Liver (tissue), 9 donors: Measurements from ENCODE around the gene CACNA1C. TPM values are rescaled to one million over a fixed set of nuclear protein-coding genes. Genes with fewer than 3 reads are reported as not detected.

Source experiments
- DNase-seq: peaks from one replicate; pipeline ENCODE4 v3.0.0-alpha.2; 2017; ENCODE audit warnings: low spot score
- H3K27ac ChIP-seq, 2 donors: one replicate each; pipeline ENCODE4 v1.7.0; 2013; ENCODE audit warnings: inconsistent platforms in 2 of 2, low read length in 2 of 2, control low read depth in 1 of 2, low read depth in 1 of 2, mild to moderate bottlenecking in 1 of 2
- H3K27me3 ChIP-seq, 4 donors: one replicate each; pipeline versions ENCODE4 v1.6.1 to v1.7.0; 2013; ENCODE audit warnings: low read length in 3 of 4, inconsistent platforms in 1 of 4, mild to moderate bottlenecking in 1 of 4, moderate library complexity in 1 of 4; ENCODE audit not compliant: control insufficient read depth in 4 of 4, insufficient read depth in 4 of 4
- H3K36me3 ChIP-seq, 4 donors: one replicate each; pipeline versions ENCODE4 v1.6.1 to v1.7.0; 2013; ENCODE audit warnings: low read length in 3 of 4, mild to moderate bottlenecking in 3 of 4, low read depth in 1 of 4, moderate library complexity in 1 of 4; ENCODE audit not compliant: control insufficient read depth in 4 of 4, insufficient read depth in 3 of 4
- H3K4me1 ChIP-seq, 4 donors: one replicate each; pipeline versions ENCODE4 v1.6.1 to v1.7.0; 2013; ENCODE audit warnings: low read length in 3 of 4, mild to moderate bottlenecking in 3 of 4, moderate library complexity in 1 of 4; ENCODE audit not compliant: control insufficient read depth in 4 of 4, insufficient read depth in 4 of 4
- H3K4me3 ChIP-seq, 3 donors: one replicate each; pipeline versions ENCODE4 v1.6.1 to v1.7.0; 2013; ENCODE audit warnings: low read length in 3 of 3, control low read depth in 1 of 3, low read depth in 1 of 3, mild to moderate bottlenecking in 1 of 3
- H3K9ac ChIP-seq, 2 donors: one replicate each; pipeline ENCODE4 v1.7.0; 2013; ENCODE audit warnings: low read length in 2 of 2, mild to moderate bottlenecking in 2 of 2, moderate library complexity in 2 of 2, control low read depth in 1 of 2, low read depth in 1 of 2
- H3K9me3 ChIP-seq, 4 donors: one replicate each; pipeline versions ENCODE4 v1.6.1 to v1.7.0; 2013; ENCODE audit warnings: low read length in 3 of 4; ENCODE audit not compliant: control insufficient read depth in 4 of 4
- EGR1 ChIP-seq, 2 donors: IDR thresholded peaks; 2 replicates each; pipeline ENCODE4 v1.6.1; 2016 to 2018; ENCODE audit warnings: antibody characterized with exemption in 2 of 2, low read depth in 2 of 2
- FOXA1 ChIP-seq: IDR thresholded peaks from 2 replicates; pipeline ENCODE4 v1.6.1; 2016; ENCODE audit warnings: antibody characterized with exemption
- FOXA2 ChIP-seq: IDR thresholded peaks from 2 replicates; pipeline ENCODE4 v1.6.1; 2016; ENCODE audit warnings: antibody characterized with exemption
- GABPA ChIP-seq, 2 donors: IDR thresholded peaks in 1 of 2; conservative IDR thresholded peaks in 1 of 2; 2 replicates each; pipeline ENCODE4 v1.6.1; 2016; ENCODE audit warnings: antibody characterized with exemption in 2 of 2, mild to moderate bottlenecking in 1 of 2, moderate library complexity in 1 of 2
- HNF4A ChIP-seq, 2 donors: conservative IDR thresholded peaks; 2 replicates each; pipeline ENCODE4 v1.6.1; 2016; ENCODE audit warnings: antibody characterized with exemption in 2 of 2, mild to moderate bottlenecking in 2 of 2
- HNF4G ChIP-seq: IDR thresholded peaks from 2 replicates; pipeline ENCODE4 v1.6.1; 2016; ENCODE audit warnings: antibody characterized with exemption
- JUND ChIP-seq, 2 donors: IDR thresholded peaks; 2 replicates each; pipeline ENCODE4 v1.6.1; 2016; ENCODE audit warnings: antibody characterized with exemption in 2 of 2
- NR2F2 ChIP-seq: IDR thresholded peaks from 2 replicates; pipeline ENCODE4 v1.6.1; 2016; ENCODE audit warnings: antibody characterized with exemption
- RXRA ChIP-seq, 2 donors: IDR thresholded peaks; 2 replicates each; pipeline ENCODE4 v1.6.1; 2017 to 2018; ENCODE audit warnings: antibody characterized with exemption in 2 of 2, mild to moderate bottlenecking in 1 of 2
- SP1 ChIP-seq: IDR thresholded peaks from 2 replicates; pipeline ENCODE4 v1.6.1; 2018; ENCODE audit warnings: antibody characterized with exemption, mild to moderate bottlenecking
- YY1 ChIP-seq: IDR thresholded peaks from 2 replicates; pipeline ENCODE4 v1.6.1; 2016; ENCODE audit warnings: antibody characterized with exemption, mild to moderate bottlenecking
- WGBS: extraction: QIAGEN DNeasy Blood & Tissue Kit; methylation state at CpG from one replicate; pipeline ENCODE4 v1.1.7; 2013; 5-methylcytosine and 5-hydroxymethylcytosine counted together
- polyA plus RNA-seq, 2 donors: library from polyadenylated mRNA; stranded (reverse) in 1 of 2; unstranded in 1 of 2; fragments of 200-250 nt in 1 of 2; fragments of >200 nt in 1 of 2; fragmentation: Nextera tagmentation in 1 of 2; extraction: Ambion mirVana in 1 of 2; gene quantifications; one replicate each; pipeline versions ENCODE4 v1.2.1 to v1.2.3, GENCODE V29; 2013 to 2015
- total RNA-seq, 2 donors: library from RNA; depleted of rRNA; stranded (reverse); fragments of >200 nt; gene quantifications; one replicate each; pipeline ENCODE4 v1.2.3, GENCODE V29; 2014
- TF ChIP-seq, protein P1 (sequence below): IDR thresholded peaks from 2 replicates; pipeline ENCODE4 v1.6.1; 2016; ENCODE audit warnings: antibody characterized with exemption
- TF ChIP-seq, protein P2 (sequence below): IDR thresholded peaks from 2 replicates; pipeline ENCODE4 v1.6.1; 2016; ENCODE audit warnings: antibody characterized with exemption
- TF ChIP-seq, protein P3 (sequence below): IDR thresholded peaks from 2 replicates; pipeline ENCODE4 v1.6.1; 2016; ENCODE audit warnings: antibody characterized with exemption, mild to moderate bottlenecking
- TF ChIP-seq, protein P4 (sequence below): IDR thresholded peaks from 2 replicates; pipeline ENCODE4 v1.6.1; 2016; ENCODE audit warnings: antibody characterized with exemption
- TF ChIP-seq, protein P5 (sequence below): fragments of 150-350 bp; IDR thresholded peaks from 2 replicates; pipeline ENCODE4 v1.5.1; 2017; ENCODE audit warnings: improper control_type of control experiment, low read depth, low read length; ENCODE audit not compliant: missing input control
- donor health status: healthy.
- donor health status: healthy.
- donor health status: healthy.
- donor health status: healthy.
- donor health status: healthy.

The CACNA1C gene
- total and polyA plus RNA-seq, 4 donors, result 0.23 to 1.9 (median 0.41) TPM

DNA sequence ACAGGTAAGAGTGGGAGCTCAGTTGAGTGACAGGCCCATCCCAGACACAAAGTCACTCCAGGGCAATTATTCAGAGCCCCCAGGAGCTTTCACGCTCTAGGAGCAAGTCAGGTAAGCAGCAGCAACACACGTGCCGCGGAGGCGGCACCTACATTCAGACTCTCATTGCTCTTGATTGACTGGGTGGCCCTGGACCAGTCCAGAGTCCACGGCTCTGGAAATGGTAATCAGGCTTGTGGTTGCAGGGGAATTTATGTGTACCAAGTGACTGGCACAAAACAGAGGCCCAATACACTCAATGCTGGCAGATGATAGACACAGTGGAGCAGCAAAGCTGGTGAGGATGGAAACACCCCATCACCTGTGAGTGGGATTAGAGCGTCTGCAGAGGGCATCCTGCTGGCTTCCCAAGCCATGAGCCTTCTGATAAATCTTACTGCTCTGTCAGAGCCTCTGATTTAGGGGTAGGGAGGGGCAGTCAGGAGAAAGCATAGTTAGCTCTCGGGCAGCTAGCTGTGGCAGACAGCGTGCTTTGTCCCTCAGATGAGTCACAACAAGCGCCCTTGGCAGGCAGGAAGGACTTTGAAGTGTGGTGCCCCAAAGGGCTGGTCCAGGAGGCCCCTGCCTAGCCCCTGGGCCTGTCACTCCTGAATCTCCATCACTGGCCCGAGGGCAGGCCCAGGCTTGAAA lies 344.7 kb downstream of the CACNA1C start:
- no peak overlapping the region for H3K27ac ChIP-seq
- no peaks in the 10 kb centered on the region for H3K36me3 ChIP-seq
- TF ChIP-seq SP1, result no peak
- no peak for TF ChIP-seq EGR1 (IDR thresholded peaks at IDR 0.05; ENCODE audit: low read depth in 2 of 2)
- TF ChIP-seq NR2F2, result no peak
- no peak for TF ChIP-seq RXRA (IDR thresholded peaks at IDR 0.05)
- TF ChIP-seq YY1, result no peak
- TF ChIP-seq, protein P1, sequence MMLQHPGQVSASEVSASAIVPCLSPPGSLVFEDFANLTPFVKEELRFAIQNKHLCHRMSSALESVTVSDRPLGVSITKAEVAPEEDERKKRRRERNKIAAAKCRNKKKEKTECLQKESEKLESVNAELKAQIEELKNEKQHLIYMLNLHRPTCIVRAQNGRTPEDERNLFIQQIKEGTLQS, result no peak
- no peak for TF ChIP-seq FOXA1
- H3K9ac ChIP-seq, result no peak overlapping the region
- H3K4me3 ChIP-seq, result no peak overlapping the region
- no peaks in the 10 kb centered on the region for H3K4me1 ChIP-seq
- 88% methylated on average over 11 of the region's 11 CpGs for WGBS
- no peaks in the 10 kb centered on the region for H3K9me3 ChIP-seq
- no peak for DNase-seq
- no peaks in the 10 kb centered on the region for H3K27me3 ChIP-seq

DNA sequence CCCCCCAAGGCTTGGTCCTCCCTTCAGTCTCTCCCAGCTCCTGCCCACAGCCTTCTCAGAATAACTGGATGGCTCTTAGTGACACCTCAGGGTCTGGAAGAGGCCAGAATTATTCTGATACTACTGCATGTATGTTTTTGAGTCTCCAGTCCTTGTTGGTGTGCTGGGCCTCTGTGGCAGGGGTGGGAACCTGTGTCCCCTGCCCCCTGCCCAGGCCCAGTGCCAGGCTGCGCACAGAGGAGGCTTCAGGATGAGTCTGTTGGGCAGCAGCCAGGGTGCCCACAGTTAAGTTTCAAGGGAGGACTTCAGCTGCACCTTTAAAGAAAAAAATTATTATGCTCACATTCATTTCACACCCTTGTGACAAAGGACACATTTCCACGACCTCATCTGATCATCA lies 348.3 kb downstream of the CACNA1C start:
- H3K27ac ChIP-seq, result no peak overlapping the region
- H3K9ac ChIP-seq, result no peak overlapping the region
- no peaks in the 10 kb centered on the region for H3K4me1 ChIP-seq
- H3K4me3 ChIP-seq, result no peak overlapping the region
- TF ChIP-seq RXRA (IDR thresholded peaks at IDR 0.05), result no peak
- no peak for TF ChIP-seq YY1
- no peak for TF ChIP-seq SP1
- TF ChIP-seq, protein P2, sequence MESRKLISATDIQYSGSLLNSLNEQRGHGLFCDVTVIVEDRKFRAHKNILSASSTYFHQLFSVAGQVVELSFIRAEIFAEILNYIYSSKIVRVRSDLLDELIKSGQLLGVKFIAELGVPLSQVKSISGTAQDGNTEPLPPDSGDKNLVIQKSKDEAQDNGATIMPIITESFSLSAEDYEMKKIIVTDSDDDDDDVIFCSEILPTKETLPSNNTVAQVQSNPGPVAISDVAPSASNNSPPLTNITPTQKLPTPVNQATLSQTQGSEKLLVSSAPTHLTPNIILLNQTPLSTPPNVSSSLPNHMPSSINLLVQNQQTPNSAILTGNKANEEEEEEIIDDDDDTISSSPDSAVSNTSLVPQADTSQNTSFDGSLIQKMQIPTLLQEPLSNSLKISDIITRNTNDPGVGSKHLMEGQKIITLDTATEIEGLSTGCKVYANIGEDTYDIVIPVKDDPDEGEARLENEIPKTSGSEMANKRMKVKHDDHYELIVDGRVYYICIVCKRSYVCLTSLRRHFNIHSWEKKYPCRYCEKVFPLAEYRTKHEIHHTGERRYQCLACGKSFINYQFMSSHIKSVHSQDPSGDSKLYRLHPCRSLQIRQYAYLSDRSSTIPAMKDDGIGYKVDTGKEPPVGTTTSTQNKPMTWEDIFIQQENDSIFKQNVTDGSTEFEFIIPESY, result no peak
- TF ChIP-seq GABPA (IDR thresholded peaks at IDR 0.05 in 1 of 2, conservative IDR thresholded peaks at IDR 0.05 in 1 of 2), result no peak
- TF ChIP-seq HNF4G, result no peak
- no peaks in the 10 kb centered on the region for H3K36me3 ChIP-seq
- H3K27me3 ChIP-seq, result no peaks in the 10 kb centered on the region
- DNase-seq, result no peak
- WGBS, result 62% methylated on average over 2 of the region's 2 CpGs
- no peaks in the 10 kb centered on the region for H3K9me3 ChIP-seq

DNA sequence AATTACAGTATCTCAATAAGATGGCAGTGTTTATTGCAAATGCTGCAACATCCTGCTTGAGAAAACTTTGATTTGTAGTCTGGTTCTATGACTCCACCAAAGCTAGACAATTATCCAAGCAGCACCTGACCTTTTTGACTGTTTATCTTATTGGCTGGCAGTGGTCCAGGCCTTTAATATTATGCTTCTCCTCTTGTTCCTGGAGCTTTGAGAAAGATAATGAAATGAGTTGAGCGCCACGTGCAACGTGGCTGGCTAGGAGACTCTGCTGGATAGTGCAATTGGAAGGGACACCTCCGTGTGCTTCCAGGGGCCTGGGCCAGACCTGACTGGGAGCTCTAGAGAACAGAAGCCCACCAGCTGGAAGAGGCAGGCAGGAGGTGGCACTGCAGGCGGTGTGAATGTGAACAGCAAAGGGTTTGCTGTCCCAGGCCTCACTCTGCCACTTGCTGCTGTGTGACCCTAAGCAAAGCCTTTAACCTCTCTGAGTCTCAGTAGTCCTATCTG lies 349.3 kb downstream of the CACNA1C start:
- Histone ChIP-seq H3K27me3 (no peaks in the 10 kb centered on the region), H3K36me3 (no peaks in the 10 kb centered on the region), H3K4me3 (no peak overlapping the region), H3K27ac (no peak overlapping the region), H3K9me3 (no peaks in the 10 kb centered on the region), H3K9ac (no peak overlapping the region), H3K4me1 (no peaks in the 10 kb centered on the region)
- 71% methylated on average over 5 of the region's 5 CpGs for WGBS
- TF ChIP-seq GABPA (IDR thresholded peaks at IDR 0.05 in 1 of 2, conservative IDR thresholded peaks at IDR 0.05 in 1 of 2), result no peak
- no peak for TF ChIP-seq NR2F2
- TF ChIP-seq HNF4G, result no peak
- no peak for TF ChIP-seq FOXA2
- TF ChIP-seq JUND (IDR thresholded peaks at IDR 0.05), result no peak
- TF ChIP-seq, protein P1, result no peak
- TF ChIP-seq, protein P3, sequence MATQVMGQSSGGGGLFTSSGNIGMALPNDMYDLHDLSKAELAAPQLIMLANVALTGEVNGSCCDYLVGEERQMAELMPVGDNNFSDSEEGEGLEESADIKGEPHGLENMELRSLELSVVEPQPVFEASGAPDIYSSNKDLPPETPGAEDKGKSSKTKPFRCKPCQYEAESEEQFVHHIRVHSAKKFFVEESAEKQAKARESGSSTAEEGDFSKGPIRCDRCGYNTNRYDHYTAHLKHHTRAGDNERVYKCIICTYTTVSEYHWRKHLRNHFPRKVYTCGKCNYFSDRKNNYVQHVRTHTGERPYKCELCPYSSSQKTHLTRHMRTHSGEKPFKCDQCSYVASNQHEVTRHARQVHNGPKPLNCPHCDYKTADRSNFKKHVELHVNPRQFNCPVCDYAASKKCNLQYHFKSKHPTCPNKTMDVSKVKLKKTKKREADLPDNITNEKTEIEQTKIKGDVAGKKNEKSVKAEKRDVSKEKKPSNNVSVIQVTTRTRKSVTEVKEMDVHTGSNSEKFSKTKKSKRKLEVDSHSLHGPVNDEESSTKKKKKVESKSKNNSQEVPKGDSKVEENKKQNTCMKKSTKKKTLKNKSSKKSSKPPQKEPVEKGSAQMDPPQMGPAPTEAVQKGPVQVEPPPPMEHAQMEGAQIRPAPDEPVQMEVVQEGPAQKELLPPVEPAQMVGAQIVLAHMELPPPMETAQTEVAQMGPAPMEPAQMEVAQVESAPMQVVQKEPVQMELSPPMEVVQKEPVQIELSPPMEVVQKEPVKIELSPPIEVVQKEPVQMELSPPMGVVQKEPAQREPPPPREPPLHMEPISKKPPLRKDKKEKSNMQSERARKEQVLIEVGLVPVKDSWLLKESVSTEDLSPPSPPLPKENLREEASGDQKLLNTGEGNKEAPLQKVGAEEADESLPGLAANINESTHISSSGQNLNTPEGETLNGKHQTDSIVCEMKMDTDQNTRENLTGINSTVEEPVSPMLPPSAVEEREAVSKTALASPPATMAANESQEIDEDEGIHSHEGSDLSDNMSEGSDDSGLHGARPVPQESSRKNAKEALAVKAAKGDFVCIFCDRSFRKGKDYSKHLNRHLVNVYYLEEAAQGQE, result no peak
- TF ChIP-seq, protein P4, sequence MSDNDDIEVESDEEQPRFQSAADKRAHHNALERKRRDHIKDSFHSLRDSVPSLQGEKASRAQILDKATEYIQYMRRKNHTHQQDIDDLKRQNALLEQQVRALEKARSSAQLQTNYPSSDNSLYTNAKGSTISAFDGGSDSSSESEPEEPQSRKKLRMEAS, result no peak
- no peak for TF ChIP-seq EGR1 (IDR thresholded peaks at IDR 0.05; ENCODE audit: low read depth in 2 of 2)
- TF ChIP-seq, protein P5, sequence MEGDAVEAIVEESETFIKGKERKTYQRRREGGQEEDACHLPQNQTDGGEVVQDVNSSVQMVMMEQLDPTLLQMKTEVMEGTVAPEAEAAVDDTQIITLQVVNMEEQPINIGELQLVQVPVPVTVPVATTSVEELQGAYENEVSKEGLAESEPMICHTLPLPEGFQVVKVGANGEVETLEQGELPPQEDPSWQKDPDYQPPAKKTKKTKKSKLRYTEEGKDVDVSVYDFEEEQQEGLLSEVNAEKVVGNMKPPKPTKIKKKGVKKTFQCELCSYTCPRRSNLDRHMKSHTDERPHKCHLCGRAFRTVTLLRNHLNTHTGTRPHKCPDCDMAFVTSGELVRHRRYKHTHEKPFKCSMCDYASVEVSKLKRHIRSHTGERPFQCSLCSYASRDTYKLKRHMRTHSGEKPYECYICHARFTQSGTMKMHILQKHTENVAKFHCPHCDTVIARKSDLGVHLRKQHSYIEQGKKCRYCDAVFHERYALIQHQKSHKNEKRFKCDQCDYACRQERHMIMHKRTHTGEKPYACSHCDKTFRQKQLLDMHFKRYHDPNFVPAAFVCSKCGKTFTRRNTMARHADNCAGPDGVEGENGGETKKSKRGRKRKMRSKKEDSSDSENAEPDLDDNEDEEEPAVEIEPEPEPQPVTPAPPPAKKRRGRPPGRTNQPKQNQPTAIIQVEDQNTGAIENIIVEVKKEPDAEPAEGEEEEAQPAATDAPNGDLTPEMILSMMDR, result no peak
- TF ChIP-seq RXRA (IDR thresholded peaks at IDR 0.05), result no peak
- TF ChIP-seq YY1, result no peak
- TF ChIP-seq SP1, result no peak
- no peak for TF ChIP-seq HNF4A (conservative IDR thresholded peaks at IDR 0.05)
- no peak for DNase-seq
